Measurements from ENCODE around the gene PRRG2.

GRCh38 chr19:49589502-49589905 lies 8.4 kb downstream of the PRRG2 start:
- TF ChIP-seq EZH2 (IDR thresholded peaks at IDR 0.05), result no peak
- TF ChIP-seq POLR2AphosphoS5 (IDR thresholded peaks at IDR 0.05; ENCODE audit: borderline replicate concordance, low read depth, low read length), result no peak

Data from SK-N-MC (cell line).